GM12874 (cell line): ENCODE results near the gene ANO6.

Experiments
- CTCF ChIP-seq: IDR thresholded peaks from 2 replicates; pipeline ENCODE4 v1.5.1; 2011; ENCODE audit warnings: low read depth, mild to moderate bottlenecking, control low read depth, low read length, moderate library complexity; ENCODE audit not compliant: insufficient read depth

Gene ANO6

GRCh38 chr12:45286621-45287020, 70.7 kb downstream of the ANO6 start:
- TF ChIP-seq CTCF = no peak

GRCh38 chr12:45289245-45290215, 73.6 kb downstream of the ANO6 start:
- no peak for TF ChIP-seq CTCF

GRCh38 chr12:45290216-45290605, 74.3 kb downstream of the ANO6 start:
- TF ChIP-seq CTCF = no peak

GRCh38 chr12:45291518-45291917, 75.6 kb downstream of the ANO6 start:
- no peak for TF ChIP-seq CTCF

GRCh38 chr12:45292486-45293195, 76.7 kb downstream of the ANO6 start:
- TF ChIP-seq CTCF = no peak

GRCh38 chr12:45294906-45295305, 79.0 kb downstream of the ANO6 start:
- no peak for TF ChIP-seq CTCF

- no peak for TF ChIP-seq CTCF
These were observed 80.2 kb downstream of the ANO6 start for GRCh38 chr12:45296046-45296586.
